NCI-H146 (cell line): ENCODE results near the gene NTPCR.
"Not testable (repeated sequence)": the region's sequence is repeated elsewhere in the genome, so short reads cannot be mapped to it uniquely, and the experiment has no call there.

Experiments
- DNase-seq: peaks from one replicate; lab custom pipeline; 2025; lab: John Stamatoyannopoulos, UW

NTPCR gene

GRCh38 chr1:232984577-232985425 lies 34.4 kb downstream of the NTPCR start:
- DNase-seq, result no peak

DNA sequence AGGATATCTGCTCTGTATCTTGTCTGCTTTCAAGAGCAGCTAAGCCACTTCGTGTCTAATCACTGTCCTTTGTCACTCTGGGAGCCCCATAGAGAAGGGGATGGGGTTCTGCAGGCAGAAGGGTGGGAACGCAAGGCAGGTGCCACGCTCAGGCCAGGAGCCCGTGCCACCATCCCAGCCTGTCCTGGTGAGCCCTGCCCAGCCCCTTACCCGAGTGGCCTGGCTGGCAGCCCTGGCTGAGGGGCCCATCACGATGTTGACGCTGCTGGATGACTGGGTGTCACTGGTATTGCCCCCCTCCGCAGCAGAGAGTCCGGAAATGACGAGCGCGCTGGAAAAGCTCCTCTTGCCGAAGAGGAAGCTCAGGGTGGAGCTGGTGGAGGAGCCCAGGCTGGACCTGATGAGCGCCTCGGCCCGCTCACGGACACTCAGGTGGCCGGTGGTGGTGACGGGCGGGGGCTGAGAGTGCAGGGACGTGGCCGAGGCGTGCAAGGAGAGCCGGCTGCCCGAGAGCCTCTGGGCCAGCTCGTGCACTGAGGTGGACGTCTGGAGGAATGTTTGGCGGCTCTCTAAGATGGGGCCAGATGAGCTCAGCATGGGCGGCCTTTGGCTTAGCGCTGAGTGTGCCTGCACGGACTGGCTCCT lies 35.6 kb downstream of the NTPCR start:
- DNase-seq, result no peak

GRCh38 chr1:232986527-232986922 lies 36.1 kb downstream of the NTPCR start:
- DNase-seq, result no peak

DNA sequence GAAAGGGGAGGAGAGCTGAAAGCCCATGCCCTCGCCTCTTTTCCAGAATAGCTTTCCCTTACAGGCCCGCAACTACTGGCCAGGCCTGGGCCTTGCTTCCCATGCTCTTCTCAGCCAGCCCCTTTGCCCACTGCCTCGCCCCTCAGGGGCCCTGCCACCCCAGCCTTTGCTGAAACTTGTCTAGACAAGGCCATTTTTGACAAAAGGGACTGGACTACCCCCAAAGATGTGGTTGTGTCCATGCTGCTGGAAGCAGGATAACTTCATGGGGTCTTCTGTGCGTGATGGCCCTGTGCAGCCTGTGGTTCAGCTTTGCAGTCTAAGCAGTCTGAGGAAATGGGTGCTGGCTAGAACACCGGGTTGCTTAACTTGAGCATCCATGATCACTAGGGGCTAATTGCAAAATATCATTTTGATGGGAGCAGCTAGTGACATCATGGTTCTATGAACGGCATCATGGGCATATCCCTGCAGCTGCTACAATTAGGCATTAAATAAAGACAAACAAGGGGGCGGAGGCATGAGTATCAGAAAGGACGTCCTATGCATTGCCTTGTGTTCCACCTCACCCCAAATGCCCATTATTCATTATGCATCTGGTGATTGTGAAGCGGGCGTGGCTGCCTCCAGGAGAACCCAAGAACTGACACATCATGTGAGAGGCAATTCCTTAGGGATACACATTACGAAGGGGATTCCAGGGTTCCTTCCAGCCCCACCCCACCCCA lies 36.8 kb downstream of the NTPCR start:
- no peak for DNase-seq

DNA sequence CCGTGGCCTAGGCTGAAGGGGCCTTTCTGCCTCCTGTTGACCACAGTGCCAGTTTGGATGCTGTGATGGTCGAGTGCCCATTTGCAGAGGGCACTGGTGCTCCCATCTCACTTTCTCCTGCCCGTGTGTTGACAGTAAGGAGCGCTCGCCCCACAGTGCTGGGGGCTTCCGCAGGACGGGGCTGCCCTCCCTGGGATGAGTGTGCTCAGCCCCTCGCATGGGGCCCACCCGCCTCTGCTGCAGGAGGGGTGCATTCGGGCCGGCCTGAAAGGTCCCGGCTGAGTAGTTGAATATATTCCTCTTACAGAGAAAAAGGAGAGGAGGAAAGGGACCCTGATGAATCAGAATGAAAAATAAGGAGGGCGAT lies 37.3 kb downstream of the NTPCR start:
- no peak for DNase-seq

DNA sequence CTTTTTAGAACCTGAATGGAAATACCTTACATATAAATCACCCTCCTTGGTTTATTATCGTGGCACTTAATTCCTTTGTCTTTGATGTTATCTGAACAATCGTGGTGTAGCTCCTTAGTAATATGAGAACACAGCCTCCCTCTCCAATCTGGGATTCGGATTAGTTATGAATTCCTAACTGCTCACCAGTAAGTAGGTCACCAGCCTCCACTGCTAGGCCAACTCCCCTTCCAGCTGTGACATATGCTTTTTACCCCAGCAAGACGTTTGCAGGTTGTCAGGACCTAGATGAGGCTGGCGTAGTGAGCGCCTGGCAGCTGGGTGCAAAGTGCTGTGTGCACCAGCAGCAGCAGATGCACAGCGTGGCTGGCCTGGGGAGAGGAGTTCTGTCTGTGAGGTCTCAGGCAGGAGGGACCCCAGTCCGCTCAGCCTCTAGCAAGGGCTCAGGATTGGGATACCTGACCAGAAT lies 38.2 kb downstream of the NTPCR start:
- DNase-seq, result no peak

DNA sequence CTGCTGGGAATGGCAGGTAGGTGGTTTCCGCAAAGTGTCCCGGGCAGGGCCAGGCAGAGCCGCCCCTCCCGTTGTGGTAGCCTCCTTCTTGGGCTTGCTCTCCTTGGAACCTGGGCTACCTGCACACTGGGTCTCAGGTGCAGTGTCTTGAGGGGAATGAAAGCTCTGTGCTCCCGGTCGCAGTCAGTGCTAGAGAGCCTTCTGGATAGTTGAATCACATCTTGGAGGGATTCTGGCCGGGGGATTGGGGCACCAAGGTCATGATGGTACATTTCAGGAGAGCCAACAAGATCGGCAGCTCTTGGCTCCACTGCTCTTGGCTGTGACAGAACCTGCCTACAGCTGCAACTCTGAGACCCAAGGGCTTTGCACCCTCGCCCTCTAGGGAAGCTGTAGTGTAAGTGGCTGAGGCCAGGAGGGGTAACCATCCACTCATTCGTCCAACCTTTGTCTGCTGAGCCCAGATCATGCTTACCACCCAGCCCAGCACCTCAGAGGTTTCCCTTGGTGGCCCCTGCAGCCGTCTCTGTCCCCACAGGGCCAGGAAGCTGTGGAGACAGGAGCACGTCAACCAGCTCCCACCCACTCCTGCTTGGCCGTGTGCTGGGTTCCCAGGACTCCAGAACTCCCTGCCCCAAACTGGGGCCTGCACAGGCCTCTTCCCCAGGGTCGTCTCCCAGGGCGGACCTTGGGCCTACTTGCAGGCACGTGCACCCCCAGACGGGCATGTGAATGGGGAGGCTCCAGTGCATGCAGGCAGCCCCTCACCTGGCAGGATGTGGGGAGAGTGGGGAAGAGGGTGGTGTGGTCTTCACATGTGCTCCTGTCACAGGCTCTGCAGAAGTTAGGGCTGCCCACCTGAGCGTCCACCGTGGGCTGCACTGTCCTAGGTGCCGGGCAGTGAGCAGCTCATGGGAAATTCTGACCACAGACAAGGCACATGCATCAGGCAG lies 40.0 kb downstream of the NTPCR start:
- no peak for DNase-seq

- DNase-seq, result no peak
Observed at GRCh38 chr1:232991238-232991637, 40.8 kb downstream of the NTPCR start.

- DNase-seq, result no peak
Observed at GRCh38 chr1:232992227-232992626, 41.8 kb downstream of the NTPCR start.

DNA sequence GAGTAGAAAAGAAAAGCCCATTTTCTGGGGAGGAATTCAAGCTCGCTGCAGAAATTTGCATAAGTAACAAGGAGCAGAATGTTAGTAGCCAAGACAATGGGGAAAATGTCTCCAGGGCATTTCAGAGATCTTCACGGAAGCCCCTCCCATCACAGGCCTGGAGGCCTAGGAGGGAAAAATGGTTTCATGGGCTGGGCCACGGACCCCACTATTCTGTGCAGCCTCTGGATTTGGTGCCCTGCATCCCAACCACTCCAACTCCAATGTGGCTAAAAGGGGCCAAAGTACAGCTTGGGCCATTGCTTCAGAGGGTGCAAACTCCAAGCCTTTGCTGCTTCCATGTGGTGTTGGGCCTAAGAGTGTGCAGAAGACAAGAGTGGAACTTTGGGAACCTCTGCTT lies 43.1 kb downstream of the NTPCR start:
- no peak for DNase-seq

DNA sequence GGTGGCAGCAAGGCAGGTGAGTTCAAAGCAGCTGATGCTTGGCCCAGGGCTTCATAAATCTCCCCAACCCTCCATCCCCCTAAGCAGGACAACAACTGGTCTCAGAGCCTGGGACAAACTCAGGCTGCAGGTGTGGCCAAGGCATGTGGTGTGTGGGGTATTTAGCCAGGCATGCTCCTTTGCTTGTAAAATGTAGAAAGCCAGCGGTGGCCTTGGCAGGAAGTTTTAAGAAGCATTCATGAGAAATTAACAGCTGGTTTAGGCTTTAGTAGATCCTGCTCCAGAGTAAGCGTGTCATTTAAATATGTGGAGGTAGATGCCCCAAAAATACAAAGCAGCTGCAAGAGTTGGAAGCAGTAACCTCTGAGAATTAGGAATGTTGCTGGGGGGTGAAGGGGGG lies 44.8 kb downstream of the NTPCR start:
- DNase-seq, result no peak

- peak; percentile 85 for DNase-seq
Observed at GRCh38 chr1:232996143-232996542, 45.7 kb downstream of the NTPCR start.

DNA sequence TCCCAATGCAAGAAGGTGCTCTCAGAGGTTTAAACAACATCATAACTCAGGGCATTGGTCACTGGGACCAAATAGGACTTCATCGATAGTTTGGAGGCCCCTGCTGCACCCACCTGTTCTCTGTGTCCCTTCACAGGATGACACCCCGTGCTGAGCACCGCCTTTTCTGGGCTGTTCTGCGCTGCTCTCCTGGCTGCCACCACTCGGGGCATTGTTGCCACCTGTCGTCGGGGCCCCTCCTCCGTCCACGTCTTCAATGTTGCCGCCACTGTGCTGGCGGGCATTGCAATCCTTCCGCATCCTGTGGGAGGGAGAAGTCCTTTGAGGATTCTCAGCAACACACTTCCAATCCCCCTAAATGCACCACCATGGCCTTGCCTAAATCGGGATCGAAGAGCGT lies 47.7 kb downstream of the NTPCR start:
- DNase-seq, result no peak

- no peak for DNase-seq
Observed at GRCh38 chr1:232998646-232999045, 48.2 kb downstream of the NTPCR start.

- DNase-seq, result no peak
Observed at GRCh38 chr1:232999956-233000625, 49.7 kb downstream of the NTPCR start.

- not testable (repeated sequence) for DNase-seq
Observed at GRCh38 chr1:233003638-233004037, 53.2 kb downstream of the NTPCR start.

- DNase-seq, result no peak
Observed at GRCh38 chr1:233004451-233004850, 54.0 kb downstream of the NTPCR start.

GRCh38 chr1:233005156-233005555 lies 54.7 kb downstream of the NTPCR start:
- peak; percentile 88 for DNase-seq

DNA sequence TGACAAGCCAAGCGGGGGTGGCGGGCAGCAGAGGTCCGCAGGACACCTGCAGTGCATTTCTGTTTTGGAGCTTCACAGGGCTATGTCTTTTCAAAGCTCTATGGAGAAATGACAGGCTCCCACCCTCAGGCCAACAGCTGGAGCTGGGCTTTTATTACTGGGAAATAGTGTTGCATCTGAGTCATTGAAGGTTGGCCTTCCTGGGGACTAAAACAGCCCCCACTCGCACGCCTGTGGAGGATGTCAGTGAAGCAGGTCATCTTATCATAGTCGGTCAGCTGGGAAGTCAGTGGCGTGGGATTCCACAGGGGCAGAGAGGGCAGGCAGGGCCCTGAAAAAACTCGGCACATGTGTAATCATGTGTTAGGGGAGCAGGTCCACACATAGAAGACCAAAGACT lies 55.3 kb downstream of the NTPCR start:
- DNase-seq, result peak; percentile 78

DNA sequence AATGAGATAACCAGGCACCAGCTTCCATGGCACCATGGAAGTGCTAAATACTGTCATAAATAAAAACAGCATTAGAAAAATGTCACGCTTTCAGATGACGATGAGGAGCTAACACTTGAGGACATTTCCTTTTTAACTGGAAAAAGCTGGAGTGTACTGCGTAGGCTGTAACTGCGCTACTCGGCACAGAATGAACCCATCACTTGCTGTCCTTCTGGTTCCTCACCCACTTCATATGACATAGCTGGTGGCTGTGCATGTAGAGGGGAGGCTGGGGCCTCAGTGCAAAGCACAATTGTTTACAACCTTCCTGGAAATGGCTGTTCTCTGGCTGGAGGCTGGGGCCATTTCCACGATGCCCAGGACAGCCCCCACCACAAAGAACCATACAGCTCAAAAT lies 55.7 kb downstream of the NTPCR start:
- DNase-seq, result no peak

DNA sequence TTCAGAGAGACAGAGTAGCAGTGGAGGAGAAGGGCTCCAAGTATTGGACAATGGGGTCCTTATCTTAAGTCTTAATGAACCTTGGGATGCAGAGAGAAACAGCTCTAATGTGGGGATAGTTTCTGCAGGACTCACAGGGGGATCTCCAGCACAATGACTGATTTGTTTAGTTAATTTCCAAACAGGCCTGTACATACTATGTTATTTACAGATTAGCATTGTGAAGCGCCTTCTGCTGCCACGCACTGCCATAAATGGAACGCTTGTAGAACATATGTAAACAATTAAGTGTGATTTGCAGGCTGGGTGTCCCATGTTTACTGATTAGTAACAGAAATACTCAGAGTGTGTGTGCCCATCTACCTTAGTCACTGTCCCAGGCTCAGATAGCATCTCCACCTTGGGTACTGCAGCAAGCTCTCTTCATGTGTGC lies 56.1 kb downstream of the NTPCR start:
- peak; percentile 17 for DNase-seq
